Measurements from ENCODE around the gene DPP10.

DNA sequence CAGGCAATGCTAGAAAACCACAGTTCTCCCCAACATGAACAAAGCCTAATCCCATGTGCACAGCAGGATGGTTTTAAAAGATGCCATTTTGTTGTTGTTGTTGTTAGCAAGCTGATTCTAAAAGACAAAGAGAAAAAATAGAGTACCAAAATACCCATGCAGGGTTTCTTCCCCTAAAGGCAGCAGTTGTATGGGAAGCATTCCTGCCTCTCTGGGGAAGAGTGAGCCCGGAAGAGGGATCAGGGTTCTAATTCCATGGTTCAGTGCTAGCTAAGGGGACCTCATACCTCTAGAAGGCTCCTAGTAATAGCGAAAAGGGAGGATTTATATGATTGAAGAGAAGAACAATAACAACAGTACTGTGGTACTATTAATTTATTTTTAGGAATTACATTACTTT is 327.6 kb downstream of the DPP10 start:
- no peak for TF ChIP-seq TAF1 (IDR thresholded peaks at IDR 0.05; ENCODE audit: low read depth)
- TF ChIP-seq ZBTB7A (IDR thresholded peaks at IDR 0.05; ENCODE audit: low read depth) = no peak

Measured in Ishikawa (cell line).